Tibial nerve (tissue), 4 donors: ENCODE results near the gene PTPRU.

Experiments
- EP300 ChIP-seq, 2 donors: sonication (generic); formaldehyde crosslinking; IDR thresholded peaks; one replicate each; pipeline ENCODE4 v1.6.1; 2017; ENCODE audit warnings: antibody characterized with exemption in 2 of 2, mild to moderate bottlenecking in 1 of 2
- POLR2A ChIP-seq, 2 donors: fragments of 450-650 bp; IDR thresholded peaks; one replicate each; pipeline ENCODE4 v1.6.1; 2017; ENCODE audit warnings: antibody characterized with exemption in 2 of 2, mild to moderate bottlenecking in 2 of 2, moderate library complexity in 2 of 2
- TF ChIP-seq, protein P1 (sequence below), 5 experiments: fragments of 200-600 bp in 3 of 5; fragments of 450-650 bp in 2 of 5; sonication (generic) in 3 of 5; IDR thresholded peaks; one replicate each; pipeline ENCODE4 v1.5.1; 2016 to 2019; ENCODE audit warnings: antibody characterized with exemption in 5 of 5, mild to moderate bottlenecking in 3 of 5, moderate library complexity in 2 of 5

DNA sequence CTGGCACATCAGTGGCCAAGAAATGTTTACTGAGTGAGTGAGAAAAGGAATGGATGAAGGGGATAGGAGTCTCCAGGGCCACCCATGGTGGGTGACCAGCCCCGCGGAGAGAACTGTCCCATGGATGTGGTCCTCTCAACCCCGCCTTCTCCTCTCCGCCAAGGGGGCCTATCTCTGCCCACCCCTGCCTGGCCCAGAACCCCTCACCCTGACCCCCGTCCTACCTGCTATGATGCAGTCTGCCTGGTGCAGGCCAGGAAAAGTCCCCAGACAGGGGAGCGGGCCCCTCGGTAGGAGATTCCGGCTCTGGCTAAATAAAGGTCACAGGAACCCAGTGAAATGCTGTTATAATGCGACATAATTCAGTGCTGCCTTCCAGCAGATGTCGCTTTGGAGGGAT lies 107.6 kb downstream of the PTPRU start:
- TF ChIP-seq, protein P1, sequence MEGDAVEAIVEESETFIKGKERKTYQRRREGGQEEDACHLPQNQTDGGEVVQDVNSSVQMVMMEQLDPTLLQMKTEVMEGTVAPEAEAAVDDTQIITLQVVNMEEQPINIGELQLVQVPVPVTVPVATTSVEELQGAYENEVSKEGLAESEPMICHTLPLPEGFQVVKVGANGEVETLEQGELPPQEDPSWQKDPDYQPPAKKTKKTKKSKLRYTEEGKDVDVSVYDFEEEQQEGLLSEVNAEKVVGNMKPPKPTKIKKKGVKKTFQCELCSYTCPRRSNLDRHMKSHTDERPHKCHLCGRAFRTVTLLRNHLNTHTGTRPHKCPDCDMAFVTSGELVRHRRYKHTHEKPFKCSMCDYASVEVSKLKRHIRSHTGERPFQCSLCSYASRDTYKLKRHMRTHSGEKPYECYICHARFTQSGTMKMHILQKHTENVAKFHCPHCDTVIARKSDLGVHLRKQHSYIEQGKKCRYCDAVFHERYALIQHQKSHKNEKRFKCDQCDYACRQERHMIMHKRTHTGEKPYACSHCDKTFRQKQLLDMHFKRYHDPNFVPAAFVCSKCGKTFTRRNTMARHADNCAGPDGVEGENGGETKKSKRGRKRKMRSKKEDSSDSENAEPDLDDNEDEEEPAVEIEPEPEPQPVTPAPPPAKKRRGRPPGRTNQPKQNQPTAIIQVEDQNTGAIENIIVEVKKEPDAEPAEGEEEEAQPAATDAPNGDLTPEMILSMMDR (IDR thresholded peaks at IDR 0.05): no peak
- TF ChIP-seq EP300 (IDR thresholded peaks at IDR 0.05): no peak
- TF ChIP-seq POLR2A (IDR thresholded peaks at IDR 0.05): no peak
